Muscle of arm (tissue), 14 donors: ENCODE data around the gene BEST4. TPM values are rescaled to one million over a fixed set of nuclear protein-coding genes. Genes with fewer than 3 reads are reported as not detected.
"Not testable (repeated sequence)": the region's sequence is repeated elsewhere in the genome, so short reads cannot be mapped to it uniquely, and the experiment has no call there.

Experiments
- DNase-seq: peaks from one replicate; pipeline ENCODE4 v3.0.0-alpha.2; 2013
- long read RNA-seq, 11 donors: transcript quantifications; one replicate each; lab custom pipeline, GENCODE V29; 2026
- polyA plus RNA-seq, 12 donors: library from polyadenylated mRNA; unstranded; fragments of 120-200 nt; gene quantifications; one replicate each; pipeline ENCODE4 v1.2.1, GENCODE V29; 2013; ENCODE audit not compliant: insufficient read length in 12 of 12

Gene BEST4
- 1 to 10 TPM in 1 of 12 donors, under 1 TPM in 10, not detected in 1; 0.10 to 7.0 (median 0.29) TPM for polyA plus RNA-seq
- long read RNA-seq, donor 1, result 0 reads
- long read RNA-seq, donor 2, result 0 reads
- long read RNA-seq, donor 3, result 0 reads
- long read RNA-seq, donor 4, result 0 reads
- long read RNA-seq, donor 5, result 0 reads
- long read RNA-seq, donor 6, result 0 reads
- long read RNA-seq, donor 7, result 0 reads
- long read RNA-seq, donor 8, result 0 reads
- long read RNA-seq, donor 9, result 0 reads
- long read RNA-seq, donor 10, result 0 reads
- long read RNA-seq, donor 11, result 0 reads

GRCh38 chr1:44788120-44788860 is at the start of gene BEST4:
TSS of gene BEST4 (minus strand) at chr1:44788170. CDS start at chr1:44787705, 465 bp downstream.
- no peak for DNase-seq

- peak; percentile 86 for DNase-seq
These were observed 48.0 kb upstream of the BEST4 start for GRCh38 chr1:44835738-44836675.

- no peak for DNase-seq
These were observed 46.4 kb upstream of the BEST4 start for GRCh38 chr1:44834328-44834727.

- DNase-seq, result no peak
These were observed 44.2 kb upstream of the BEST4 start for GRCh38 chr1:44832056-44832705.

GRCh38 chr1:44831516-44831915 is 43.5 kb upstream of the BEST4 start:
- DNase-seq, result no peak

GRCh38 chr1:44830900-44831304 is 42.9 kb upstream of the BEST4 start:
- no peak for DNase-seq

- no peak for DNase-seq
These were observed 41.8 kb upstream of the BEST4 start for GRCh38 chr1:44829506-44830384.

GRCh38 chr1:44828841-44829440 is 41.0 kb upstream of the BEST4 start:
- DNase-seq, result no peak

- DNase-seq, result no peak
These were observed 40.2 kb upstream of the BEST4 start for GRCh38 chr1:44828003-44828651.

- DNase-seq, result no peak
These were observed 39.4 kb upstream of the BEST4 start for GRCh38 chr1:44827197-44828002.

- peak; percentile 69 for DNase-seq
These were observed 38.6 kb upstream of the BEST4 start for GRCh38 chr1:44826375-44827196.

- DNase-seq, result not testable (repeated sequence)
These were observed 36.4 kb upstream of the BEST4 start for GRCh38 chr1:44824392-44824791.

GRCh38 chr1:44822981-44823451 is 35.0 kb upstream of the BEST4 start:
- no peak for DNase-seq

- DNase-seq, result no peak
These were observed 34.2 kb upstream of the BEST4 start for GRCh38 chr1:44822131-44822701.

GRCh38 chr1:44821240-44821715 is 33.3 kb upstream of the BEST4 start:
- no peak for DNase-seq

- no peak for DNase-seq
These were observed 32.6 kb upstream of the BEST4 start for GRCh38 chr1:44820328-44821239.
